HG03521 (cell line): ENCODE data around the gene IGFL4.

ENCODE experiments used
- ATAC-seq: cut with Tn5 transposase; IDR thresholded peaks from one replicate; pipeline ENCODE4 v1.9.1; 2021; ENCODE audit warnings: mild to moderate bottlenecking, moderate library complexity; ENCODE audit not compliant: unreplicated experiment

Gene IGFL4

DNA sequence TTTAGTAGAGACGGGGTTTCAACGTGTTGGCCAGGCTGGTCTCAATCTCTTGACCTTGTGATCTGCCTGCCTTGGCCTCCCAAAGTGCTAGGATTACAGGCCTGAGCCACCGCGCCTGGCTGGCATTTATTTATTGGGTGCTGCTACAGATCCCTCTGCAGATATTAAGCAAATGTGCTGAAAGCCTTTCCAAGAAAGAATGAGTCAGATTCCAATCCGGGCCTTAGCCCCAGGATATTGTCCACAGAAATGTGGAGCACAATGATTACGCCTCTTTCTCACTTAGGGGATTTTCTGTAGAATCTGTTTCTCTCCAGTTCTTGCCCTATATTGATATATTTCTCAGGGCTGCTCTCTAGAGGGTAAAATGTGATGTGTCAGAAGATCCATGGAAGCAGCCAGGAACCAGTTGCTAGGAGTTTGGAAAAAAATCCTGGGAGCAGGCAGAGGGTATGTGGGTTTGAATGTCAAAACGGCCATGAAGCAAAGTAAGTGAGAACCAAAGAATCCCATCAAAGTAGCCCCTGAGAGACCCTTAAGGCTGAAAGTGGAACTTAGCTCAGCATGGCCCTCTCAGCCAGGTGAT lies 24.8 kb upstream of the IGFL4 start:
- ATAC-seq: no peak

DNA sequence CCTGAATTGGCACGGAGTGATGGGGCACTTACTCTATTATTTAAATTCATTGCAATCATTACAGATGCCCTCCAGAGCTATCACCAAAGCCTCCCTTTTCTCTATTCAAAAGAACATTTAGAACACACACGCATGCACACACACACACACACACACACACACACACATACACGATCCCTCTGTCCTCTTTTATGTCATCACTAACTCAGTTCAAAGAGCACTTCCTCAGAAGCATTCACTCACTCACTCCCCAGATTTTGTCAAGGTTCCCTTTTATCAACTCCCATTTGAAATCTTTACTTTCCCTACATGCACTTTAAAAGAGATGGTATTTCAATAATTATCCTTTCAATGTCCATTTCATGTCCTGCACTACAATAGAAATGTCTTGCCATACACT lies 22.4 kb upstream of the IGFL4 start:
- ATAC-seq: no peak

- no peak for ATAC-seq
Observed at GRCh38 chr19:46060012-46060411, 19.2 kb upstream of the IGFL4 start.

DNA sequence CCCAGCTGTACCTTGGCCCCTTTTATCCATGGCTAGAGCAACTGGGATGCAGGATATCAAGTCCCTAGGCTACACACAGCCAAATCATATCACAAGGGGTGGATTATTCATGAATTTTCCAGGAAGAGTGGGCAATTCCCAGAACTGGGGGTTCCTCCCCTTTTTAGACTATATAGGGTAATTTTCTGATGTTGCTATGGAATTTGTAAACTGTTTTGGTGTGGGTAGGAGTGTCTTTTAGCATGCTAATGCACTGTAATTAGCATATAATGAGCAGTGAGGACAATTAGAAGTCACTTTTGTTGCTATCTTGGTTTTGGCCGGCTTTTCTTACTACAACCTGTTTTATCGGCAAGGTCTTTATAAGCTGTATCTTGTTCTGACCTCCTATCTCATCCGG lies 18.0 kb upstream of the IGFL4 start:
- ATAC-seq: no peak

DNA sequence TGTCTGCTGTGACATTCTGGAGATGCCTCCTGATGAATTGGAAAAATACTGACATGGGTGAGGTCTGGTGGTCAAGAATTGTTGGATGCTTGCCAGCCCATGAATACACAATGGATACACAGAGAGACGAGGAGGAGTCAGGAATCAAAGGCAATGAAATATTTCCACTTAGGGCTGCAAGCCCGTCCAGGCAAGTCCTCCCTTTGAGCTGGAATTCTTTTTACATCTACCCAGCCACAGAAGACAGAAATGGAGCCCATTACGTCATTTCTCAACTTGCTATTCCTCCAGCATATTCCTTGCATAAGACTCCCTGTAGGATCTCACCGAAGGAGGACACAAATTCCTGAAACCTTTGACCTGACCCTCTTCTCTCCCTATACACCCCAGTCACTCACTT lies 15.7 kb upstream of the IGFL4 start:
- ATAC-seq: no peak

DNA sequence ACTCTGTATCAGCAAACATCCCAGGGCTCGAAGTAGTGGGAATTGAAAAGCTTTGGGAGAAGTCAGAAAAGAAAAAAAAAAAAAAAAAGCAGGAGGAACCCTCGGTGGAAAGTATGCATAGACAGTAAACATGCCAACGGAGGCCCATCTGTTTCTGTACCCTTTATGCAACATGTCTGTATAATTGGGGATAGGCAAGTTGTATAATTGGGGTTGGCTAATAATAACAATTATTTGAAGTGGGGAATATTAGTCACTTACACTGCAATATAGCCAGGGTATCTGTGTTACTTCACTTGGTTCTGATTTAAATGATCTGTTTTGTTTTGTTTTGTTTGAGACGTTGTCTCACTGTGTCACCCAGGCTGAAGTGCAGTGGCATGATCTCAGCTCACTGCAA lies 12.1 kb upstream of the IGFL4 start:
- ATAC-seq: no peak

- ATAC-seq: no peak
Observed at GRCh38 chr19:46049597-46049996, 8.8 kb upstream of the IGFL4 start.

DNA sequence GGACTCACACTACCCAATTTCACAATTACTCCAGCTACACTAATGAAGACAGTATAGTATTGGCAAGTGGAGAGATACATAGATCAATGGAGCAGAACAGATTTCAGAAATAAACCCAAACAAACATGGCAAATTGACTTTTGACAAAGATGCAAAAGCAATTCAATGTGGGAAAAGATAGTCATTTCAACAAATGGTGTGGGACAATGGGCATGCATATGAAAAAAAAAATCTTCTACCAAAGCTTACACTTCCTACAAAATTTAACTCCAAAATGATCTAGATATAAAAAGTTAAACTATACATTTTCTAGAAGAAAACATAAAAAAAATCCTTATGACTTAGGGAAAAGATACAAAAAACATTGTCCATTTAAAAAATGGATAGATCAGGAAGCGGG lies 2.7 kb upstream of the IGFL4 start:
- no peak for ATAC-seq

DNA sequence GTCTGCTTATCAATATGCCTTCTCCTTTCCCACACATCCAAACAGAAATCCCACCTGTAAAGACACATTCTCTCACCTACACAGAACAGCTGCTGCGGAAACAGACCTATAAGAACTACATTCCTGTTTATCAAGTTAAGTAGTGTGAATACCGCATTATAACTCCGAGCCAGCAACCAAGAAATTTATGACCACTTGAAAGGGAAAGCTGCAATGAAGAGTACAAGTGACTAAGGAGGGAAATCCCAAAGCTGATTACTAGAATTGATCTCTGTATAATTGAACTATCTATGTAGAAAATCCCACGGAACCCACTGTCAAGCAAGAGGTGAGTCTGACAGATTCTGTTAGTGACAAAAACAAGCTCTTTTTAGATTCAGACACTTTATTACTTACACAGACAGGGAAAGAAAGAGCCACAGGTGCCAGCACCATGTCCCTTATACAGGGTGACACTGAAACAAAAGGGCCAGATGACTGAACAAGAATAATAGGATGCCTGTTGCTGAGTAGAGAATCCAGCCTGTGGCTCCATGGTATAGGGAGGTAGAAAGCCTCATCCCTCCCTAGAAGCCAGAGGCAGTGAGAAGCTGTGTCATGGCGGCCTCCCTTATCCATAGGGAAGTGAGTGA lies 1.6 kb upstream of the IGFL4 start:
- no peak for ATAC-seq

GRCh38 chr19:46040125-46040524 lies 677 bp downstream of the IGFL4 start:
- no peak for ATAC-seq

DNA sequence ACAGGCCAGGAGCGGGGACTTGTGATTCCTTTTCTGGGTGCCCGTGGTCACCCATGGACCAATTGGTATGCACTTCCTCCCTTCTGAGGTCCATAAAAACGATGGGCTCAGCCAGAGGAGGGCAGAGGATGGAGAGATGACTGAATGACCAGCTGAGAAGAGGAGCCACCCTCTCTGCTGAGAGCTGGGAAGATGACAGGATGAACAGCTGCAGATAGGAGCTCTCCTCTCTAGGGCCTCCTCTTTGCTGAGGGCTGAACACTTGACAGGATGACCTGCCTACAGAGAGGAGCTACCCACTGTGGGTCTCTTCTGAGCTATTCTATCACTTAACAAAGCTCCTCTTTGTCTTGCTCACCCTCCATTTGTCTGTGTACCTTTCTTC lies 4.1 kb downstream of the IGFL4 start:
- no peak for ATAC-seq

DNA sequence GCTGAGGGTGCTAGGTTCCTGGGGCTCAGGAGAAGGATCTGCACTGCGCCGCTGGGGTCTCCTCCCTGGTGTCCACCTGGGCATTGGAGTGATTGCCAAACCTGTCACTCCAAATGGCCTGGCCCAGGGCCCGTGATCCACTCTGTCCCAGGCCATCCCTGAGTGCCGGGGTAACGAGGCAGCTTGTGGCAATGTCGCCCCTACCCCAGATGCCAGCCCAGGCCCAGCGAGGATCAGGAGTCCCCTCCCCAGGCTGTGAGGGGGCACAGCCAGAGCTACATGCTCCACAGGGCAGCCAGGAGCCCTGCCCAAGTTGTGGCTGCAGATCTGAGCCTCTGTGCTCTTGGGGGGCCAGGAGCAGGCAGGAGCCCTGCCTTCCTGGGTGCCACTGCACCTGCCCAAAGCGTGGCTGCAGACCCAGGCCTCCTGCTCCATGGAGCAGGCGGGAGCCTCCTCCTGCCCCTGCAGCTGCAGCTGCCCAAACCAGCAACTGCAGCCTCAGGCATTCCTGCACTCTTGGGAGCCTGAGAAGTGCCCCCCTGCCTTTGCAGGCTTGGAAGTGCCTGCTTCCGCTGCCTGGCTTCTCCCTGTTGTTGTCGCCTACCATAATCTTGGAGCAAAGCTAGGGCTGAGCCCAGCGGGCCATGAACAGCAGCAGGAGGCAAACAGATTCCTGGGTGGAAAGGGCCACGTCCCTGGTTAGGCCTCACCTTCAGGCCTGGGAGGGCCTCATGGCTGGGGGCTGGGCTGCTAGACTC lies 4.6 kb downstream of the IGFL4 start:
- no peak for ATAC-seq

- ATAC-seq: no peak
Observed at GRCh38 chr19:46035546-46035945, 5.3 kb downstream of the IGFL4 start.

GRCh38 chr19:46033401-46033800 lies 7.4 kb downstream of the IGFL4 start:
- ATAC-seq: no peak

DNA sequence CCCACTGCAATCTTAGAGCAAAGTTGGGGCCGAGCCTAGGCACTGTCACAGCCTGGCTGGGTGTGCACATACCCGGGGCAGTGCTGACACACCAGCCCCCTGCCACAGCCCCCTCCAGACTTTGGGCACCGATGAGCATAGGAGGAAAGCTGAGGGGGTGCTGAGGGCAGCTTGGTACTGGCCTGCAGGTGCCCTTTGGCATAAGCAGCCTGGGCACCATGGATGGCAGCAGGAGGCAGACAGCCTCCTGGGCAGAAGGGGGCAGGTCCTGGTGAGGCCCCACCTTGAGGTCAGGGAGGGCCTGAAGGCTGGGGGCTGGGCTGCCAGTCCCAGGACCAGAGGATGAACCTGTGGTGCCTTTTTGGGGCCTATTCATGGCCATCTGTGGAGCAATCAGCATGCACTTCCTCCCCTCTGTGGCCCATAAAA lies 8.2 kb downstream of the IGFL4 start:
- no peak for ATAC-seq

GRCh38 chr19:46031781-46032596 lies 8.8 kb downstream of the IGFL4 start:
- ATAC-seq: no peak

DNA sequence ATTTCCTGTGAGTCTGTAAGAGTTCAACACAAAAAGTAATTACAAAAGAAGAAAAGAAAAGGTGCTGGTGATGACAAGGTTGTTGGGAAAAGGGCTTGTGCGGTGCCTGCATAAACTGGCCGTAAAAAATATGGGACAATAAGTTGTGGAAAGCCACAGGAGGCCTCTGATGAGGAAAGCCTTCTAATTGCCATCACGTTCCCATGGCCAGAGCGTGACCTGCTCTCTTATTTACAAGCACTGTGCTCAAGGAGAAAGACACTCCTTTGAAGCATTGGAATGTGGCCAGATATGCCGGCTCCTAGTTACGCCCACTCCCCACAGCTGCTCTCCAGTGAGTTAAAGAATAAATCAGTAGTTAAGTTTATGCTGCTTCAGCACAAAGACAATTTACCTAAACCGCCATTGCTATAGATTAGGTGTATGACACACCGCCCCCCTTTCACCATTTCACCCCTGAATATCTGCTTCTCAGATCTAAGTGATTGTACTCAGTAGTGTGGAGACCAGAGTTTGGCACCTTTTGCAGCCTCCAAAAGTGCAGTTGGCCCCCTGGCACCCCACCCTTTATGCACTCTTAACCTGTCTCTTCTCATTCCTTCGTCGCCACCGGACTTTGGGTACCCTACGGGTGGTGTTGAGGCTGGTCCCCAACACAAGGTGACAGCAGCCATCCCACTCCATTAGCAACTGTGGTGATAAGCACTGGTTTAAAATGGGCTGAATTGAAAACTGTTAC lies 9.8 kb downstream of the IGFL4 start:
- ATAC-seq: no peak

GRCh38 chr19:46025835-46026234 lies 15.0 kb downstream of the IGFL4 start:
- ATAC-seq: no peak

DNA sequence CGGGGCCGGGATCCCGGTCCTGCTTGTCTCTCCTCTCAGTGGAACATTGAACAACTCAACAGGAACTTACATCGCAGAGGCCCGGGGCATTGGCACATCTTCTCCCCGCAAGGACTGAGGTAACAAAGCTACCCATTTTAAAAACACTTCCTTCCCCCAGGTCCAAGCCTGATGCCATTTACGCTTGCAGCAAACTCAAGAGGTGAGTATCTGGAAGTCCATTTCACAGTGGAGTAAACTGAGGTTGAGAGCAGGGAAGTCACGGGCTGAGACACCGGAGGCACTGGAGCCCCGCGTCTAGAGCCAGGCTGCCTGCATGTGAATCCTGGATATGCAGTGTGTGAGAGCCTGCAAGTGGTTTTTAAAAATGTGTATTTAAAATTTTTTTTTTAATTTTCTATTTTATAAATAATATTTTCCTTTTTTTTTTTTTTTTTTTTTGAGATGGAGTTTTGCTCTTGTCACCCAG lies 17.5 kb downstream of the IGFL4 start:
- no peak for ATAC-seq

DNA sequence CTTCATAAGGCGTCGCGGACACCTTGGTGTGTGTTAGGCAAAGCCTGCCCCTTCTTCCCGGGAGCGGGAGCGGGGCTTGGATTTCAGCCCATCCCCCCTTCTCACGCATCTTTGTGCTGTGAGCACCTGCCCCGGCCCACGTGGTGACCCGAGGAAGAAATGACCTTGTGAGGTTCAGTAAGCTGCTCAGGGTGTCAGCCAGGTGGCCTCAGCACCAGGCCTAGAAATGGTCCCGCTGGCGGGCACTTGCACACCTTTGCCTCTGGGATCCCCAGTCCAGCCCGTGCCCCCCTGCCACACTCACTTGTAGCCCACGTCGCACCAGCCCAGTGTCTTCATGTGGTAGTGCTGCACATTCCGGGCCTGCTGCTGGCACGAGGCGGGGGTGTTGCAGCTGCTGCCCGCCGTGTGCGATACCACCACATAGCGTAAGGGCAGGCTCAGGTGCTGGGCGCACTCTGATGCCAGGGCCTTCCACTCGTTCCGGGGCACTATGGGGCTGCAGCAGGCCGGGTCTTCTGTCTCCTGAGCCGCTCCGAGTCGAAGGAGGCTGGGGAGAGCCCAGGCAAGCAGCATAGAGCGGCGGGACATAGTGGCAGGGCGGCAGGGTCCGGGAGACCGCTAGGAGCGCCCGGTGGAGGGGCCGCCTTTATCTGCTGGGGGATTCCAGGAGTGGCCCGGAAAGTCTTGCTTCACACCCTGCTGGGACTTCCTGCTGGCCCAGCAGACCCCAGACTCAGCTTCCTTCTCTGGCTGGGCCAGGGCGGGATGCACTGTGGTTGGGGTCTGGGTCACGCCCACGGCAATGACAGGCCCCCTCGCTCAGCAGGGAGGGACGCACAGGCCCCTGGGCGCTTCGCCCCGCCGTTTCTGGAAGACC lies 18.1 kb downstream of the IGFL4 start, which contains the start of gene PGLYRP1:
PGLYRP1 (minus strand) TSS at position 623 of the 880 bp plus-strand sequence; CDS start at position 591, 32 bp downstream.
- ATAC-seq: no peak
